RWPE2 (cell line): Measurements from ENCODE around the gene MRPL4.

Experiments used
- ATAC-seq: fragments of 200-7000 bp; cut with Tn5 transposase; 3 replicates; pipeline ENCODE4 v1.9.1; 2021; ENCODE audit warnings: low read depth
- DNase-seq: peaks from one replicate; pipeline ENCODE4 v3.0.0-alpha.2; 2020; ENCODE audit warnings: low spot score
- H3K27ac ChIP-seq: fragments of 450-650 bp; 2 replicates; pipeline ENCODE4 v1.5.1; 2017; ENCODE audit warnings: mild to moderate bottlenecking; ENCODE audit not compliant: poor library complexity, severe bottlenecking
- H3K27me3 ChIP-seq: fragments of 250-450 bp; sonication (Bioruptor Pico); 2 replicates; pipeline ENCODE4 v1.5.1; 2021; ENCODE audit warnings: mild to moderate bottlenecking, moderate library complexity; ENCODE audit not compliant: insufficient read depth, poor library complexity, severe bottlenecking
- H3K36me3 ChIP-seq: fragments of 250-450 bp; sonication (Bioruptor Pico); 2 replicates; pipeline ENCODE4 v1.5.1; 2020; ENCODE audit warnings: low read depth, mild to moderate bottlenecking, moderate library complexity
- H3K4me1 ChIP-seq: fragments of 250-450 bp; sonication (Bioruptor Pico); 2 replicates; pipeline ENCODE4 v1.5.1; 2021; ENCODE audit warnings: mild to moderate bottlenecking, moderate library complexity; ENCODE audit not compliant: insufficient read depth, poor library complexity, severe bottlenecking
- H3K4me3 ChIP-seq: fragments of 250-450 bp; sonication (Bioruptor Pico); 2 replicates; pipeline ENCODE4 v1.5.1; 2021; ENCODE audit warnings: mild to moderate bottlenecking, moderate library complexity; ENCODE audit not compliant: severe bottlenecking
- H3K9me3 ChIP-seq: fragments of 250-450 bp; sonication (Bioruptor Pico); 2 replicates; pipeline ENCODE4 v1.5.1; 2021; ENCODE audit warnings: mild to moderate bottlenecking, moderate library complexity; ENCODE audit not compliant: severe bottlenecking
- CTCF ChIP-seq: fragments of 450-650 bp; IDR thresholded peaks from one replicate; pipeline ENCODE4 v1.5.1; 2017; ENCODE audit warnings: mild to moderate bottlenecking, moderate library complexity; ENCODE audit not compliant: poor library complexity, severe bottlenecking

Gene MRPL4

GRCh38 chr19:10224337-10224736 is 27.7 kb upstream of the MRPL4 start:
- H3K9me3 ChIP-seq, result no peaks in the 10 kb centered on the region
- no peaks in the 10 kb centered on the region for H3K27me3 ChIP-seq
- H3K4me1 ChIP-seq, result no peaks in the 10 kb centered on the region
- no peaks in the 10 kb centered on the region for H3K36me3 ChIP-seq
- ATAC-seq, result no peak
- DNase-seq, result no peak
- TF ChIP-seq CTCF, result no peak
- no peak overlapping the region for H3K27ac ChIP-seq
- no peak overlapping the region for H3K4me3 ChIP-seq

GRCh38 chr19:10226021-10226375 is 26.0 kb upstream of the MRPL4 start:
- DNase-seq (no peak), ATAC-seq (no peak)
- no peaks in the 10 kb centered on the region for H3K36me3 ChIP-seq
- H3K9me3 ChIP-seq, result no peaks in the 10 kb centered on the region
- no peak for TF ChIP-seq CTCF
- no peak overlapping the region for H3K4me3 ChIP-seq
- no peaks in the 10 kb centered on the region for H3K4me1 ChIP-seq
- H3K27ac ChIP-seq, result no peak overlapping the region
- H3K27me3 ChIP-seq, result no peaks in the 10 kb centered on the region

GRCh38 chr19:10226376-10227025 is 25.5 kb upstream of the MRPL4 start:
- ATAC-seq (no peak), DNase-seq (no peak)
- no peak overlapping the region for H3K27ac ChIP-seq
- H3K4me3 ChIP-seq, result no peak overlapping the region
- no peak for TF ChIP-seq CTCF
- H3K9me3 ChIP-seq, result no peaks in the 10 kb centered on the region
- no peaks in the 10 kb centered on the region for H3K4me1 ChIP-seq
- no peaks in the 10 kb centered on the region for H3K27me3 ChIP-seq
- no peaks in the 10 kb centered on the region for H3K36me3 ChIP-seq

GRCh38 chr19:10227026-10227971 is 24.7 kb upstream of the MRPL4 start:
- no peak for TF ChIP-seq CTCF
- Histone ChIP-seq H3K4me1 (no peaks in the 10 kb centered on the region), H3K27ac (no peak overlapping the region), H3K36me3 (no peaks in the 10 kb centered on the region), H3K27me3 (no peaks in the 10 kb centered on the region), H3K9me3 (no peaks in the 10 kb centered on the region), H3K4me3 (no peak overlapping the region)
- DNase-seq (no peak), ATAC-seq (no peak)

- no peaks in the 10 kb centered on the region for H3K27me3 ChIP-seq
- no peak for TF ChIP-seq CTCF
- no peaks in the 10 kb centered on the region for H3K4me1 ChIP-seq
- H3K27ac ChIP-seq, result no peak overlapping the region
- H3K4me3 ChIP-seq, result no peak overlapping the region
- DNase-seq, result no peak
- H3K9me3 ChIP-seq, result no peaks in the 10 kb centered on the region
- ATAC-seq, result no peak
- H3K36me3 ChIP-seq, result no peaks in the 10 kb centered on the region
These were observed 23.6 kb upstream of the MRPL4 start for GRCh38 chr19:10228393-10228792.
